ENCODE data around the gene RNU1-4.
"Not testable (repeated sequence)": the region's sequence is repeated elsewhere in the genome, so short reads cannot be mapped to it uniquely, and the experiment has no call there.

RNU1-4 gene

GRCh38 chr1:16740047-16740964 lies at the start of gene RNU1-4:
TSS of gene RNU1-4 (plus strand) at chr1:16740516.
- not testable (repeated sequence) for DNase-seq (ENCODE audit: low read depth in 2 of 3, low spot score in 2 of 3)

GRCh38 chr1:16690971-16691682 lies 49.2 kb upstream of the RNU1-4 start:
- not testable (repeated sequence) for DNase-seq (ENCODE audit: low read depth in 2 of 3, low spot score in 2 of 3)

GRCh38 chr1:16692283-16692682 lies 48.0 kb upstream of the RNU1-4 start:
- not testable (repeated sequence) for DNase-seq (ENCODE audit: low read depth in 2 of 3, low spot score in 2 of 3)

- DNase-seq (ENCODE audit: low read depth in 2 of 3, low spot score in 2 of 3) = not testable (repeated sequence)
Observed at GRCh38 chr1:16692717-16693448, 47.4 kb upstream of the RNU1-4 start.

GRCh38 chr1:16693449-16694307 lies 46.6 kb upstream of the RNU1-4 start:
- not testable (repeated sequence) for DNase-seq (ENCODE audit: low read depth in 2 of 3, low spot score in 2 of 3)

GRCh38 chr1:16694308-16694702 lies 46.0 kb upstream of the RNU1-4 start:
- DNase-seq (ENCODE audit: low read depth in 2 of 3, low spot score in 2 of 3) = not testable (repeated sequence)

GRCh38 chr1:16696507-16697150 lies 43.7 kb upstream of the RNU1-4 start:
- not testable (repeated sequence) for DNase-seq (ENCODE audit: low read depth in 2 of 3, low spot score in 2 of 3)

GRCh38 chr1:16697152-16697551 lies 43.2 kb upstream of the RNU1-4 start:
- not testable (repeated sequence) for DNase-seq (ENCODE audit: low read depth in 2 of 3, low spot score in 2 of 3)

- not testable (repeated sequence) for DNase-seq (ENCODE audit: low read depth in 2 of 3, low spot score in 2 of 3)
Observed at GRCh38 chr1:16699440-16699839, 40.9 kb upstream of the RNU1-4 start.

GRCh38 chr1:16700138-16700895 lies 40.0 kb upstream of the RNU1-4 start:
- DNase-seq (ENCODE audit: low read depth in 2 of 3, low spot score in 2 of 3) = not testable (repeated sequence)

- DNase-seq (ENCODE audit: low read depth in 2 of 3, low spot score in 2 of 3) = not testable (repeated sequence)
Observed at GRCh38 chr1:16701189-16701588, 39.1 kb upstream of the RNU1-4 start.

- not testable (repeated sequence) for DNase-seq (ENCODE audit: low read depth in 2 of 3, low spot score in 2 of 3)
Observed at GRCh38 chr1:16702280-16702679, 38.0 kb upstream of the RNU1-4 start.

- DNase-seq (ENCODE audit: low read depth in 2 of 3, low spot score in 2 of 3) = not testable (repeated sequence)
Observed at GRCh38 chr1:16703141-16703540, 37.2 kb upstream of the RNU1-4 start.

- DNase-seq (ENCODE audit: low read depth in 2 of 3, low spot score in 2 of 3) = not testable (repeated sequence)
Observed at GRCh38 chr1:16703602-16704001, 36.7 kb upstream of the RNU1-4 start.

GRCh38 chr1:16704076-16704475 lies 36.2 kb upstream of the RNU1-4 start:
- DNase-seq (ENCODE audit: low read depth in 2 of 3, low spot score in 2 of 3) = not testable (repeated sequence)

GRCh38 chr1:16704502-16705100 lies 35.7 kb upstream of the RNU1-4 start:
- not testable (repeated sequence) for DNase-seq (ENCODE audit: low read depth in 2 of 3, low spot score in 2 of 3)

GRCh38 chr1:16706302-16706701 lies 34.0 kb upstream of the RNU1-4 start:
- DNase-seq (ENCODE audit: low read depth in 2 of 3, low spot score in 2 of 3) = not testable (repeated sequence)
